Measurements from ENCODE around the gene SCAF4.

- no peak for TF ChIP-seq CTCF (conservative IDR thresholded peaks at IDR 0.05; ENCODE audit: low read length)
- no peak for TF ChIP-seq EZH2phosphoT487 (IDR thresholded peaks at IDR 0.05; ENCODE audit: borderline replicate concordance, low read depth, low read length)
Measured at GRCh38 chr21:31696424-31696823, 35.5 kb downstream of the SCAF4 start.
